B cell (primary cell): ENCODE measurements around the gene ZFR. TPM values are rescaled to one million over a fixed set of nuclear protein-coding genes. Genes with fewer than 3 reads are reported as not detected.
A peak's percentile ranks its signal among the peaks of the same experiment; 100 is the strongest.

Source experiments
- ATAC-seq: fragments of 200-7000 bp; cut with Tn5 transposase; one replicate; pipeline ENCODE4 v1.10.0; 2021; ENCODE audit warnings: low read depth, mild to moderate bottlenecking, moderate number of reproducible peaks, moderate library complexity
- CTCF ChIA-PET: fragments of 350-600 bp; sonication (Branson Sonifier 250); formaldehyde crosslinking; loops from one replicate; lab custom pipeline; 2021; ENCODE audit warnings: antibody characterized with exemption, inconsistent platforms; lab: Charles Lee
- POLR2A ChIA-PET: fragments of 350-600 bp; sonication (Branson Sonifier 250); formaldehyde crosslinking; loops from one replicate; lab custom pipeline; 2021; ENCODE audit warnings: antibody characterized with exemption; lab: Charles Lee
- DNase-seq: peaks from one replicate; pipeline ENCODE4 v3.0.0; 2013
- H2AFZ ChIP-seq: 2 replicates; pipeline ENCODE4 v1.6.1; 2012; ENCODE audit warnings: mild to moderate bottlenecking, low read depth, low read length; ENCODE audit not compliant: insufficient read depth, poor library complexity, severe bottlenecking
- H3K27ac ChIP-seq, 2 donors: 1 replicate in 1 of 2; 2 replicates in 1 of 2; pipeline ENCODE4 v1.5.1; 2012 to 2013; ENCODE audit warnings: low read length in 2 of 2, mild to moderate bottlenecking in 2 of 2, moderate library complexity in 1 of 2
- H3K27me3 ChIP-seq, 4 experiments: fragments of 200-600 bp in 1 of 4; sonication (generic) in 1 of 4; replicated peaks in 1 of 4; 1 replicate in 2 of 4; 2 replicates in 2 of 4; pipeline versions ENCODE4 v1.6.1 to v1.7.0; 2013 to 2016; ENCODE audit warnings: low read length in 3 of 4, mild to moderate bottlenecking in 2 of 4, mixed read lengths in 1 of 4, moderate library complexity in 1 of 4; ENCODE audit not compliant: insufficient read depth in 4 of 4, control insufficient read depth in 3 of 4; ENCODE audit errors: control extremely low read depth in 1 of 4
- H3K36me3 ChIP-seq, 2 experiments: replicated peaks in 1 of 2; 1 replicate in 1 of 2; 2 replicates in 1 of 2; pipeline versions ENCODE4 v1.6.1 to v1.7.1; 2013; ENCODE audit warnings: low read length in 1 of 2; ENCODE audit not compliant: insufficient read depth in 2 of 2, control insufficient read depth in 1 of 2; ENCODE audit errors: control extremely low read depth in 1 of 2, extremely low read depth in 1 of 2
- H3K4me1 ChIP-seq, 2 donors: fragments of 200-600 bp in 1 of 2; sonication (generic) in 1 of 2; 1 replicate in 1 of 2; 2 replicates in 1 of 2; pipeline versions ENCODE4 v1.5.1 to v1.6.1; 2013 to 2017; ENCODE audit warnings: low read length in 2 of 2; ENCODE audit not compliant: control insufficient read depth in 2 of 2, insufficient read depth in 2 of 2
- H3K4me2 ChIP-seq: replicated peaks from 2 replicates; pipeline ENCODE3; 2012; ENCODE audit warnings: mild to moderate bottlenecking, low read depth, low read length; ENCODE audit not compliant: poor library complexity, severe bottlenecking
- H3K4me3 ChIP-seq, 5 experiments: fragments of 200-600 bp in 1 of 5; sonication (generic) in 1 of 5; 1 replicate in 3 of 5; 2 replicates in 2 of 5; pipeline versions ENCODE4 v1.5.1 to v1.7.0; 2011 to 2016; ENCODE audit warnings: low read length in 4 of 5, mild to moderate bottlenecking in 4 of 5, low read depth in 2 of 5, control low read depth in 1 of 5, moderate library complexity in 1 of 5; ENCODE audit not compliant: insufficient read depth in 1 of 5; ENCODE audit errors: control extremely low read depth in 1 of 5, extremely low read depth in 1 of 5
- H3K79me2 ChIP-seq: fragments of 200-600 bp; sonication (generic); one replicate; pipeline ENCODE4 v1.6.0; 2016; ENCODE audit warnings: low read length; ENCODE audit not compliant: control insufficient read depth, insufficient read depth
- H3K9ac ChIP-seq: fragments of 200-600 bp; sonication (generic); 2 replicates; pipeline ENCODE4 v1.6.1; 2017; ENCODE audit warnings: mild to moderate bottlenecking, low read length, moderate library complexity
- H3K9me3 ChIP-seq, 3 donors: one replicate each; pipeline versions ENCODE4 v1.6.1 to v1.7.1; 2013; ENCODE audit warnings: low read length in 2 of 3; ENCODE audit not compliant: control insufficient read depth in 2 of 3, insufficient read depth in 1 of 3; ENCODE audit errors: control extremely low read depth in 1 of 3
- H4K20me1 ChIP-seq: 2 replicates; pipeline ENCODE4 v1.6.0; 2012; ENCODE audit warnings: mild to moderate bottlenecking, low read length; ENCODE audit not compliant: insufficient read depth, control insufficient read depth, poor library complexity, severe bottlenecking
- H3K27ac Mint-ChIP-seq: one replicate; pipeline ENCODE4 v1.8.0; 2021; ENCODE audit warnings: mixed read lengths
- H3K27me3 Mint-ChIP-seq: one replicate; pipeline ENCODE4 v1.8.0; 2021; ENCODE audit warnings: mixed read lengths
- H3K4me1 Mint-ChIP-seq: one replicate; pipeline ENCODE4 v1.8.0; 2021; ENCODE audit warnings: mixed read lengths
- H3K4me3 Mint-ChIP-seq: one replicate; pipeline ENCODE4 v1.8.0; 2021; ENCODE audit warnings: mixed read lengths
- H3K9me3 Mint-ChIP-seq: one replicate; pipeline ENCODE4 v1.8.0; 2022; ENCODE audit warnings: mixed read lengths; ENCODE audit not compliant: insufficient read depth
- EZH2 ChIP-seq: IDR thresholded peaks from 2 replicates; pipeline ENCODE4 v1.6.1; 2012; ENCODE audit warnings: borderline replicate concordance, low read depth, mild to moderate bottlenecking, moderate library complexity, low read length; ENCODE audit not compliant: insufficient read depth, poor library complexity, severe bottlenecking
- WGBS: methylation state at CpG from one replicate; pipeline ENCODE4 v1.1.5; 2013; ENCODE audit warnings: missing lambda C conversion rate; ENCODE audit not compliant: insufficient coverage; 5-methylcytosine and 5-hydroxymethylcytosine counted together
- intact Hi-C: fragments of 100-400 bp; cut with micrococcal nuclease; formaldehyde crosslinking; loops from one replicate; pipeline ENCODE4 v1.10.0; 2022
- polyA plus RNA-seq: library from polyadenylated mRNA; depleted of rRNA; stranded (reverse); fragments of >200 nt; gene quantifications from 2 replicates; pipeline ENCODE4 v1.2.3, GENCODE V29; 2012
- total RNA-seq, 2 donors: library from RNA; stranded (reverse); fragments of 120-200 nt in 1 of 2; gene quantifications; 1 replicate in 1 of 2; 2 replicates in 1 of 2; pipeline versions ENCODE4 v1.2.3 to v1.2.4, GENCODE V29; 2013 to 2022
- TF ChIP-seq, protein P1 (sequence below): fragments of 200-600 bp; IDR thresholded peaks from one replicate; pipeline ENCODE4 v1.8.0; 2022; ENCODE audit warnings: antibody characterized with exemption, mild to moderate bottlenecking

ZFR gene
- total and polyA plus RNA-seq, 2 donors (not counting 1 experiment from before 2014, with no cell fraction given): 31.4 to 69.0 TPM

DNA sequence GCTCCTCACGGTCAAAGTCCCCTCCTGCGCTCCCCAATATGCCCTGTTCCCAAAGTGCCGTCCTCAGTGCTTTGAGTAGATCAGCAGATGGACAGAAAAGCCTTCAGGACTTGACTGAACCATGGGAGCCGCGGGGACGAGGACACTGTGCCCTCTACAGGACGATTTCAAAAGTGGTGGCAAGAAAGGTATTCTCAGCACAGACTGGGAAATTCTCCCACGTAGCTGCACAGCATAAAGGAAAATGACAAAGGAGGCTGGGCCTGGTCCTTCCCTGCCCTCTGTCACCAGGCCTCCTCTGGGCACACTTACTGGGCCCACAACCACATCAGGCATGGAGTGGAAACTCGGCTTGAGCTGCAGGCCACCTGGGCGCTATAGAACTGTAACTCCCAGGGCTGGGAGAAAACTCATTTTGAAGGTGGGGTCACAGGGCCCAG lies 115.1 kb downstream of the ZFR start:
- no peaks in the 10 kb centered on the region for H3K9me3 ChIP-seq
- TF ChIP-seq, protein P1, sequence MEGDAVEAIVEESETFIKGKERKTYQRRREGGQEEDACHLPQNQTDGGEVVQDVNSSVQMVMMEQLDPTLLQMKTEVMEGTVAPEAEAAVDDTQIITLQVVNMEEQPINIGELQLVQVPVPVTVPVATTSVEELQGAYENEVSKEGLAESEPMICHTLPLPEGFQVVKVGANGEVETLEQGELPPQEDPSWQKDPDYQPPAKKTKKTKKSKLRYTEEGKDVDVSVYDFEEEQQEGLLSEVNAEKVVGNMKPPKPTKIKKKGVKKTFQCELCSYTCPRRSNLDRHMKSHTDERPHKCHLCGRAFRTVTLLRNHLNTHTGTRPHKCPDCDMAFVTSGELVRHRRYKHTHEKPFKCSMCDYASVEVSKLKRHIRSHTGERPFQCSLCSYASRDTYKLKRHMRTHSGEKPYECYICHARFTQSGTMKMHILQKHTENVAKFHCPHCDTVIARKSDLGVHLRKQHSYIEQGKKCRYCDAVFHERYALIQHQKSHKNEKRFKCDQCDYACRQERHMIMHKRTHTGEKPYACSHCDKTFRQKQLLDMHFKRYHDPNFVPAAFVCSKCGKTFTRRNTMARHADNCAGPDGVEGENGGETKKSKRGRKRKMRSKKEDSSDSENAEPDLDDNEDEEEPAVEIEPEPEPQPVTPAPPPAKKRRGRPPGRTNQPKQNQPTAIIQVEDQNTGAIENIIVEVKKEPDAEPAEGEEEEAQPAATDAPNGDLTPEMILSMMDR: peak; percentile 74
- no peak for TF ChIP-seq EZH2
- DNase-seq: peak; percentile 71
- no peaks in the 10 kb centered on the region for H3K4me1 ChIP-seq
- no peak overlapping the region for H3K9ac ChIP-seq
- H3K79me2 ChIP-seq: no peaks in the 10 kb centered on the region
- peaks cover 2% of the 10 kb centered on the region for H3K4me1 Mint-ChIP-seq
- intact Hi-C loops: no loop called here
- no peak overlapping the region for H3K27ac ChIP-seq
- CTCF ChIA-PET: interaction anchor here (0.7 to 6.2 kb wide), 30 partner anchors 10 to 750 kb away, joined by 3 to 289 read pairs (median 4); no protein-coding TSS in a partner anchor
- POLR2A ChIA-PET: interaction anchor here (1.1 kb wide), 1 partner anchor 13 kb away, joined by 11 read pairs; no protein-coding TSS in a partner anchor
- H3K27me3 ChIP-seq: no peaks in the 10 kb centered on the region
- H3K4me3 ChIP-seq: no peak overlapping the region
- H3K4me3 Mint-ChIP-seq: no peak overlapping the region
- H3K27ac Mint-ChIP-seq: no peak overlapping the region
- H3K27me3 Mint-ChIP-seq: no peaks in the 10 kb centered on the region
- ATAC-seq: peak; percentile 84
- no peak overlapping the region for H3K4me2 ChIP-seq
- H3K36me3 ChIP-seq: no peaks in the 10 kb centered on the region
- H2AFZ ChIP-seq: peak overlapping the region; percentile 8
- H4K20me1 ChIP-seq: no peaks in the 10 kb centered on the region
- no peaks in the 10 kb centered on the region for H3K9me3 Mint-ChIP-seq
- WGBS: 38% methylated on average over 10 of the region's 10 CpGs

DNA sequence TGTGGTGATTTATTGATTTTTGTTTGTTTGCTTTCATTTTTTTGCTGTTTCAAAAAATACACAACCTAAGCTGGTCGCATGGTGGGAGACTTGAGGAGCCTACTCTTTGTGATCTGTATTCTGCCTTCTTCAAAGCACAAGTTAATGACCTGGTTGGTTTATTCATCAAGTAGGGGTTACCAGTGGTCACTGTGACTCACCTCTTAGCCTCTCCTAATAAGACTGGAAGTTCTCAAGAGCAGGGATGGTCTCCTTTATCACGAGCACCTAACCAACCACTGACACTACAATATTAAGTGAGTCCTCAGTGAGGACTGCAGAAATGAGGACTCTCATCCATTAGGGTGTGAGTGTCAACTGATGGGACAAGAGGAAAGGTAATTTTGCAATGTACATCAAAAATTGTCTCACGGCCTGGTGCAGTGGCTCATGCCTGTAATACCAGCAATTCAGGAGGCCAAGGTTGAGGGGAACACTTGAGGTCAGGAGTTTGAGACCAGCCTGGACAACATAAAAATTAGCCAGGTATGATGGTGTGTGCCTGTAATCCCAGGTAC lies 118.2 kb downstream of the ZFR start:
- DNase-seq (no peak), ATAC-seq (no peak)
- H3K27me3 Mint-ChIP-seq: no peaks in the 10 kb centered on the region
- TF ChIP-seq, protein P1: no peak
- intact Hi-C loops: no loop called here
- H3K4me3 Mint-ChIP-seq: no peak overlapping the region
- H3K4me2 ChIP-seq: no peak overlapping the region
- H3K9me3 ChIP-seq: peaks cover 0 to 30% (median 16%) of the 10 kb centered on the region in 3 donors
- no peaks in the 10 kb centered on the region for H3K79me2 ChIP-seq
- no peaks in the 10 kb centered on the region for H3K9me3 Mint-ChIP-seq
- H3K4me1 ChIP-seq: no peaks in the 10 kb centered on the region
- no peak overlapping the region for H3K27ac Mint-ChIP-seq
- no peaks in the 10 kb centered on the region for H3K27me3 ChIP-seq
- H3K4me1 Mint-ChIP-seq: peaks cover 2% of the 10 kb centered on the region
- WGBS: 100% methylated on average over 1 of the region's 3 CpGs
- H2AFZ ChIP-seq: no peak overlapping the region
- H3K36me3 ChIP-seq: no peaks in the 10 kb centered on the region
- CTCF ChIA-PET: interaction anchor here (6.2 kb wide), 1 partner anchor 93 kb away, joined by 289 read pairs; no protein-coding TSS in a partner anchor
- no peak overlapping the region for H3K9ac ChIP-seq
- no peak overlapping the region for H3K4me3 ChIP-seq
- no peak overlapping the region for H3K27ac ChIP-seq
- POLR2A ChIA-PET: no interaction called here
- no peaks in the 10 kb centered on the region for H4K20me1 ChIP-seq
